Liver (tissue), 3 donors: Measurements from ENCODE around the gene FXYD7.

Experiments
- CTCF ChIP-seq: fragments of 150-350 bp; IDR thresholded peaks from 2 replicates; pipeline ENCODE4 v1.5.1; 2017; ENCODE audit warnings: improper control_type of control experiment, low read depth, low read length; ENCODE audit not compliant: missing input control
- EGR1 ChIP-seq, 2 donors: IDR thresholded peaks; 2 replicates each; pipeline ENCODE4 v1.6.1; 2016 to 2018; ENCODE audit warnings: antibody characterized with exemption in 2 of 2, low read depth in 2 of 2
- FOXA1 ChIP-seq: IDR thresholded peaks from 2 replicates; pipeline ENCODE4 v1.6.1; 2016; ENCODE audit warnings: antibody characterized with exemption
- GABPA ChIP-seq, 2 donors: IDR thresholded peaks in 1 of 2; conservative IDR thresholded peaks in 1 of 2; 2 replicates each; pipeline ENCODE4 v1.6.1; 2016; ENCODE audit warnings: antibody characterized with exemption in 2 of 2, mild to moderate bottlenecking in 1 of 2, moderate library complexity in 1 of 2
- JUND ChIP-seq, 2 donors: IDR thresholded peaks; 2 replicates each; pipeline ENCODE4 v1.6.1; 2016; ENCODE audit warnings: antibody characterized with exemption in 2 of 2
- NR2F2 ChIP-seq: IDR thresholded peaks from 2 replicates; pipeline ENCODE4 v1.6.1; 2016; ENCODE audit warnings: antibody characterized with exemption
- RAD21 ChIP-seq, 2 donors: IDR thresholded peaks; 2 replicates each; pipeline ENCODE4 v1.6.1; 2016; ENCODE audit warnings: antibody characterized with exemption in 2 of 2, mild to moderate bottlenecking in 2 of 2
- REST ChIP-seq: IDR thresholded peaks from 2 replicates; pipeline ENCODE4 v1.6.1; 2016; ENCODE audit warnings: antibody characterized with exemption, mild to moderate bottlenecking
- RXRA ChIP-seq, 2 donors: IDR thresholded peaks; 2 replicates each; pipeline ENCODE4 v1.6.1; 2017 to 2018; ENCODE audit warnings: antibody characterized with exemption in 2 of 2, mild to moderate bottlenecking in 1 of 2
- SP1 ChIP-seq: IDR thresholded peaks from 2 replicates; pipeline ENCODE4 v1.6.1; 2018; ENCODE audit warnings: antibody characterized with exemption, mild to moderate bottlenecking
- YY1 ChIP-seq: IDR thresholded peaks from 2 replicates; pipeline ENCODE4 v1.6.1; 2016; ENCODE audit warnings: antibody characterized with exemption, mild to moderate bottlenecking
- TF ChIP-seq, protein P1 (sequence below): IDR thresholded peaks from 2 replicates; pipeline ENCODE4 v1.6.1; 2016; ENCODE audit warnings: antibody characterized with exemption
- TF ChIP-seq, protein P2 (sequence below): IDR thresholded peaks from 2 replicates; pipeline ENCODE4 v1.6.1; 2016; ENCODE audit warnings: antibody characterized with exemption
- TF ChIP-seq, protein P3 (sequence below): IDR thresholded peaks from 2 replicates; pipeline ENCODE4 v1.6.1; 2016; ENCODE audit warnings: antibody characterized with exemption
- donor health status: healthy.
- donor health status: healthy.

- TF ChIP-seq JUND (IDR thresholded peaks at IDR 0.05) (no peak), FOXA1 (no peak), CTCF (no peak), YY1 (no peak), NR2F2 (no peak), REST (no peak), EGR1 (IDR thresholded peaks at IDR 0.05; ENCODE audit: low read depth in 2 of 2) (no peak), RXRA (IDR thresholded peaks at IDR 0.05) (peak; percentile 9 to 25), RAD21 (IDR thresholded peaks at IDR 0.05) (no peak), GABPA (IDR thresholded peaks at IDR 0.05 in 1 of 2, conservative IDR thresholded peaks at IDR 0.05 in 1 of 2) (no peak), SP1 (no peak)
- TF ChIP-seq, protein P1, sequence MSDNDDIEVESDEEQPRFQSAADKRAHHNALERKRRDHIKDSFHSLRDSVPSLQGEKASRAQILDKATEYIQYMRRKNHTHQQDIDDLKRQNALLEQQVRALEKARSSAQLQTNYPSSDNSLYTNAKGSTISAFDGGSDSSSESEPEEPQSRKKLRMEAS: no peak
- TF ChIP-seq, protein P2, sequence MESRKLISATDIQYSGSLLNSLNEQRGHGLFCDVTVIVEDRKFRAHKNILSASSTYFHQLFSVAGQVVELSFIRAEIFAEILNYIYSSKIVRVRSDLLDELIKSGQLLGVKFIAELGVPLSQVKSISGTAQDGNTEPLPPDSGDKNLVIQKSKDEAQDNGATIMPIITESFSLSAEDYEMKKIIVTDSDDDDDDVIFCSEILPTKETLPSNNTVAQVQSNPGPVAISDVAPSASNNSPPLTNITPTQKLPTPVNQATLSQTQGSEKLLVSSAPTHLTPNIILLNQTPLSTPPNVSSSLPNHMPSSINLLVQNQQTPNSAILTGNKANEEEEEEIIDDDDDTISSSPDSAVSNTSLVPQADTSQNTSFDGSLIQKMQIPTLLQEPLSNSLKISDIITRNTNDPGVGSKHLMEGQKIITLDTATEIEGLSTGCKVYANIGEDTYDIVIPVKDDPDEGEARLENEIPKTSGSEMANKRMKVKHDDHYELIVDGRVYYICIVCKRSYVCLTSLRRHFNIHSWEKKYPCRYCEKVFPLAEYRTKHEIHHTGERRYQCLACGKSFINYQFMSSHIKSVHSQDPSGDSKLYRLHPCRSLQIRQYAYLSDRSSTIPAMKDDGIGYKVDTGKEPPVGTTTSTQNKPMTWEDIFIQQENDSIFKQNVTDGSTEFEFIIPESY: no peak
- TF ChIP-seq, protein P3, sequence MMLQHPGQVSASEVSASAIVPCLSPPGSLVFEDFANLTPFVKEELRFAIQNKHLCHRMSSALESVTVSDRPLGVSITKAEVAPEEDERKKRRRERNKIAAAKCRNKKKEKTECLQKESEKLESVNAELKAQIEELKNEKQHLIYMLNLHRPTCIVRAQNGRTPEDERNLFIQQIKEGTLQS: no peak
These were observed 26.4 kb downstream of the FXYD7 start for GRCh38 chr19:35169221-35169995.
